Parathyroid adenoma (tissue), 2 donors: ENCODE data around the gene SHISA7.

ENCODE experiments used
- H2AFZ ChIP-seq: fragments of 300-600 bp; sonication (generic); one replicate; pipeline ENCODE4 v1.7.0; 2017; ENCODE audit warnings: antibody characterized with exemption, mild to moderate bottlenecking
- H3K27ac ChIP-seq: fragments of 300-600 bp; sonication (generic); one replicate; pipeline ENCODE4 v1.7.0; 2017
- H3K27me3 ChIP-seq: fragments of 300-600 bp; sonication (generic); one replicate; pipeline ENCODE4 v1.7.0; 2017; ENCODE audit warnings: low read length; ENCODE audit not compliant: control insufficient read depth, insufficient read depth
- H3K36me3 ChIP-seq: fragments of 300-600 bp; sonication (generic); one replicate; pipeline ENCODE4 v1.7.0; 2017; ENCODE audit warnings: low read length; ENCODE audit not compliant: control insufficient read depth, insufficient read depth
- H3K4me1 ChIP-seq: fragments of 300-600 bp; sonication (generic); one replicate; pipeline ENCODE4 v1.7.0; 2017; ENCODE audit warnings: control low read depth
- H3K4me2 ChIP-seq: fragments of 300-600 bp; sonication (generic); one replicate; pipeline ENCODE4 v1.7.0; 2017; ENCODE audit warnings: low read length
- H3K4me3 ChIP-seq: fragments of 300-600 bp; sonication (generic); one replicate; pipeline ENCODE4 v1.7.0; 2017; ENCODE audit warnings: low read depth, low read length
- H3K79me2 ChIP-seq: fragments of 300-600 bp; sonication (generic); one replicate; pipeline ENCODE4 v1.7.0; 2017; ENCODE audit warnings: control low read depth
- H3K9ac ChIP-seq: fragments of 300-600 bp; sonication (generic); one replicate; pipeline ENCODE4 v1.7.0; 2017; ENCODE audit warnings: mild to moderate bottlenecking
- H3K9me3 ChIP-seq: fragments of 300-600 bp; sonication (generic); one replicate; pipeline ENCODE4 v1.7.0; 2017; ENCODE audit warnings: low read length; ENCODE audit not compliant: control insufficient read depth
- TF ChIP-seq, protein P1 (sequence below): fragments of 300-600 bp; sonication (generic); IDR thresholded peaks from one replicate; pipeline ENCODE4 v1.7.0; 2017; ENCODE audit warnings: antibody characterized with exemption, mild to moderate bottlenecking
- donor health status: primary hyperparathyroidism.

Gene SHISA7

DNA sequence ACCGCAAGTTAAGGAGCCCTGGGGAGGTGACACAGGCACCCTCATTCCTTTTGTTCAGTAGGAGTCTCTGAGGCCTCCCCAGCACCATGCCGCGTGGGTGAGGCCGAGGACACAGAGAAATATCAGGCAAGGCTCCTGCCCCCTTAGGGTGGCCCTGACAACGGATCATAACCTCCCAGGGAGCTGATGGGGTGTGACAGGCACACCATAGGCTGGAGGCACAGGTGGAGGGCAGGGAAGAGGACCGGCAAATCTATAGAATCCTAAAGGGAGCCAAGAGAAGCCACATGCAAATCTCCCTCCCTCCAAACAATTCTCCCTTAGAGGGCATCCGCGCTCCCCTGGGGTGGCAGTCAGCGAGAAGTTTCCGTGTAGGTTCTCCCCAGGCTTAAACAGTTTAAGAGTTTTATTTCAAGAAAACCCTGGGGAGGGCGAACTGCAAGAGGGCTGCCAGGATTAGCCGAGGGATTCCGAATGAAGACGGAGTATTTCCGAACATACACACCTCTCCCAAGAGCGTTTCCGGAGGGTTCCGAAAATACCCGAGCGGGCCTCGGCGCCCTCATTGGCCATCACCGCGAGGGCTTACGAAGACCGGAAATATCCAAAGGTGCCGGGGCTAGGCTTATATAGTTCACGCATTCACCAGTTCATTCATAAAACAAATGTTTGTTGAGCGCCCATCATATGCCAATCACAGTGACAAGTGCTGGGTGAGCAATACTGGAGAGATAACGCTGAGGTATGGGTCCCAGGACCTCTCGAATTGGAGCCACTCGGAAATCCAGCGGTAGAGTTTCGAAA lies 58.0 kb downstream of the SHISA7 start:
- peak overlapping the region; percentile 69 for H3K9ac ChIP-seq
- peaks cover 20% of the 10 kb centered on the region for H3K4me1 ChIP-seq
- peak overlapping the region; percentile 87 for H3K4me2 ChIP-seq
- no peaks in the 10 kb centered on the region for H3K9me3 ChIP-seq
- H2AFZ ChIP-seq = peak overlapping the region; percentile 75
- H3K36me3 ChIP-seq = no peaks in the 10 kb centered on the region
- H3K27me3 ChIP-seq = no peaks in the 10 kb centered on the region
- TF ChIP-seq, protein P1, sequence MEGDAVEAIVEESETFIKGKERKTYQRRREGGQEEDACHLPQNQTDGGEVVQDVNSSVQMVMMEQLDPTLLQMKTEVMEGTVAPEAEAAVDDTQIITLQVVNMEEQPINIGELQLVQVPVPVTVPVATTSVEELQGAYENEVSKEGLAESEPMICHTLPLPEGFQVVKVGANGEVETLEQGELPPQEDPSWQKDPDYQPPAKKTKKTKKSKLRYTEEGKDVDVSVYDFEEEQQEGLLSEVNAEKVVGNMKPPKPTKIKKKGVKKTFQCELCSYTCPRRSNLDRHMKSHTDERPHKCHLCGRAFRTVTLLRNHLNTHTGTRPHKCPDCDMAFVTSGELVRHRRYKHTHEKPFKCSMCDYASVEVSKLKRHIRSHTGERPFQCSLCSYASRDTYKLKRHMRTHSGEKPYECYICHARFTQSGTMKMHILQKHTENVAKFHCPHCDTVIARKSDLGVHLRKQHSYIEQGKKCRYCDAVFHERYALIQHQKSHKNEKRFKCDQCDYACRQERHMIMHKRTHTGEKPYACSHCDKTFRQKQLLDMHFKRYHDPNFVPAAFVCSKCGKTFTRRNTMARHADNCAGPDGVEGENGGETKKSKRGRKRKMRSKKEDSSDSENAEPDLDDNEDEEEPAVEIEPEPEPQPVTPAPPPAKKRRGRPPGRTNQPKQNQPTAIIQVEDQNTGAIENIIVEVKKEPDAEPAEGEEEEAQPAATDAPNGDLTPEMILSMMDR = peak; percentile 1
- H3K27ac ChIP-seq = peak overlapping the region; percentile 94
- H3K79me2 ChIP-seq = peaks cover 29% of the 10 kb centered on the region
- peak overlapping the region; percentile 72 for H3K4me3 ChIP-seq

DNA sequence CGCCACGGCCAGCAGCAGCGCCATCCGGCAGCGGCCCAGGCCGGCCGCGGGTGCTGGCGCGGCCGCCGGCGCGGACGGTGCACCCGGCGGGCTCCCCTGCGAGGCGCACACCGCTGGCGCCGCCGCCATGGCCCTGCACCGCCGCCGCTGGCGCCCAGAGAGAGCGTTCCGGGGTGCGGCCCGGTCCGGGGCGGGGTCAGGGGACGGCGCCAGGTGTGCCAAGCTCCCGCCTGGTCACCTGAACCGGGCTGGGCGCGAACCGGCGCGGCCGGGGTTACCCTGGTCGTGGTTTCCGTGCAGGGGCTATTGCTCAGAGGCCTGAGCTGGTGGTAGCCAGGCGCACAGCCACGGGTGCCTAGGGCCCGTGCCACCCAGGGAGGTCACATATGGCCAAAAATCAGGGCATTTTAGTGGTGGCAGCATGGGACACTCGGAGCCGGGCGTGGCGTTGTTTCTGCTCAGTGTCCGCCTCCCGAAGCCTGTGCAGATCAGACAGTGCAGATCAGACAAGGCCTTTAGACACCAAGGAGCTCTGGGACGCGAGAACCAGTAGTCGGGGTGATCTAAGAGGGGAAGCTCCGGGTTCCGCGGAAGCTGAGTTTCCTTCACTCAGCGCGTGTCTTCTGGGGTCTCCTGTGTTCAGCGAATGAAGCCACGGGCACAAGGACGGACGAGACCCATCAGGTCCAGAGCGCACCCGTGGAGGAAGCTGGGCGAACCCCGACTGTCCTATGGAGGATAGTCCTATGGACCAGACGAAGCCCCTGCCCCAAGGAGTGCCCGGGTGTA lies 58.8 kb downstream of the SHISA7 start, which contains the start of gene TMEM238:
TSS of gene TMEM238 (minus strand) at position 162 of the 789 bp plus-strand sequence. CDS start at position 129, 33 bp downstream.
- H3K27ac ChIP-seq = peak within 1 kb of the TSS; percentile 94
- TF ChIP-seq, protein P1 = no peak
- H3K36me3 ChIP-seq = no peaks in the 10 kb centered on the region
- peaks cover 20% of the 10 kb centered on the region for H3K4me1 ChIP-seq
- peak within 1 kb of the TSS; percentile 69 for H3K9ac ChIP-seq
- H2AFZ ChIP-seq = peak within 1 kb of the TSS; percentile 82
- peaks cover 29% of the 10 kb centered on the region for H3K79me2 ChIP-seq
- peak within 1 kb of the TSS; percentile 87 for H3K4me2 ChIP-seq
- peak within 1 kb of the TSS; percentile 72 for H3K4me3 ChIP-seq
- H3K27me3 ChIP-seq = no peaks in the 10 kb centered on the region
- H3K9me3 ChIP-seq = no peaks in the 10 kb centered on the region

DNA sequence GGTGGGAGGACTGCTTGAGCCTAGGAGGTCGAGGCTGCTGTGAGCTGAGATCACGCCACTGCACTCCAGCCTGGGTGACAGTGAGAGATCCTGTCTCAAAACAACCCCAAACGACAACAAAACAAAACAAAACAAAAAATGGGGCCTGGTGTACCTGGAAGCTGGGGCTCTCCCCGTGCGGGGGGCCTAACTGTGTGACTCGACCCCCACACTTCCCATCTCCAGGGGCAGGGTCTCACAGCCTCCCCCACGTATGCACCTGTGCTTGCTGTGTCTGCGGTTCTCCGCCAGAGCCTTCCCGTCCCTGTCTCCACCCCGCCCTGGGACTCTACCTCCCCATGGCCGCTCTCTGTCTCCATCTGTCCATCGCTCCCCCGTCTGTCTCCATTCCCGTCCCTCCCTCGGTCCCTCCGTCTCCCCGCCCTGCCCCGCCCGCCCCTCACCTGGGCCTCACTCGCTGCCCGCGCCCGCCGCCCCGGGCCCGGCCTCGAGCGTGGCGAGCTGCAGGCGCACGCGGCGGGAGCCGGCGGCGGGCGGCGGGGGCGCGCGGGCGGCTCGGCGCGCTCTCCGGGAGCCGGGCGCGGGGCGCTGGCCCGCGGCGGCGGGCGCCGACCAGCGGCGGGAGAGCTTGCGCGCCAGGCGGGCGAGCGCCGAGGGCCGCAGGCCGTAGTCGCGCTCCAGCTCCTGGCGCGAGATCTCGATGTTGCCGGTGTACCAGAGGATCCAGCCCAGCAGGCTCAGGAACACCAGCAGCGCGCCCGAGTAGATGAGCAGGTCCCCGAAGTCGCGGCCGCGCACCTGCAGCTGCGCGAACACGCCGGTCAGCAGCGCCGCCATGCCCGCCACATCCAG lies 59.6 kb downstream of the SHISA7 start:
- H3K27me3 ChIP-seq = no peaks in the 10 kb centered on the region
- TF ChIP-seq, protein P1 = no peak
- H3K36me3 ChIP-seq = no peaks in the 10 kb centered on the region
- peak overlapping the region; percentile 61 for H3K9ac ChIP-seq
- H3K27ac ChIP-seq = peak overlapping the region; percentile 94
- no peaks in the 10 kb centered on the region for H3K9me3 ChIP-seq
- H3K4me1 ChIP-seq = peaks cover 20% of the 10 kb centered on the region
- peak overlapping the region; percentile 82 for H2AFZ ChIP-seq
- H3K4me2 ChIP-seq = peak overlapping the region; percentile 68
- peaks cover 26% of the 10 kb centered on the region for H3K79me2 ChIP-seq
- peak overlapping the region; percentile 38 for H3K4me3 ChIP-seq

DNA sequence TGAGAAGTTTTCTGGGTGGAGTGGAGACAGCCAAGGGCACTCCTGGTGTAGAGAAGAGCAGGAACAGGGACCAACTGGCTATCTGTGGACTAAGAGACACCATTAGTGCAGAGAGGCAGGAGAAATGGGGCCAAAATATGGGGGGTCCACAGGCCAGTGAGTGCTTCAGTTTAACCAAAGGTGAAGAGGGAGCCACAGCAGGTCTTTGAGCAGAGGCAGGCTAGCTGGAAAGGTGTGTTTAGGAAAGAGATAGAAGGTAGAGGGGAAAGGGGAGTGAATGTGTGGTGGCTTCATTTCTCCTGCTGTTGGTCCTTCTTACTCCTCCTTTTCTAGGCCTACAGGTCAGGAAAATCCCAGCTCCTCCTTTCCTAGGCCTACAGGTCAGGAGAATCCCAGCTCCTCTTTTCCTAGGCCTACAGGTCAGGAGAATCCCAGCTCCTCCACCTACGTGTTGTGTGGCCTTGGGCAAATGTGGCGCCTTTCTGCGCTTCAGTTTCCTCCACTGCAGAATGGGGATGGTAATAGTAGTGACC lies 60.5 kb downstream of the SHISA7 start:
- Histone ChIP-seq H3K4me1 (peaks cover 15% of the 10 kb centered on the region), H3K9ac (no peak overlapping the region), H3K4me2 (no peak overlapping the region), H3K9me3 (no peaks in the 10 kb centered on the region), H3K27ac (no peak overlapping the region), H3K4me3 (no peak overlapping the region), H2AFZ (peak overlapping the region; percentile 82), H3K27me3 (no peaks in the 10 kb centered on the region), H3K79me2 (peaks cover 17% of the 10 kb centered on the region), H3K36me3 (no peaks in the 10 kb centered on the region)
- TF ChIP-seq, protein P1 = no peak
